Loucy (cell line): ENCODE measurements around the gene PUM1.

Experiments
- CTCF ChIP-seq: fragments of 200-600 bp; sonication (generic); conservative IDR thresholded peaks from 2 replicates; pipeline ENCODE4 v1.5.1; 2014; ENCODE audit warnings: mild to moderate bottlenecking, antibody characterized with exemption, low read length
- EZH2phosphoT487 ChIP-seq: fragments of 200-600 bp; IDR thresholded peaks from 2 replicates; pipeline ENCODE4 v1.6.1; 2018; ENCODE audit warnings: antibody characterized with exemption, mild to moderate bottlenecking, moderate library complexity, borderline replicate concordance

- no peak for TF ChIP-seq CTCF
- no peak for TF ChIP-seq EZH2phosphoT487
These were observed 59.8 kb downstream of the PUM1 start for GRCh38 chr1:31005617-31006166.
